Heart right ventricle (tissue), 16 donors: ENCODE results near the gene TDRD10. TPM values are rescaled to one million over a fixed set of nuclear protein-coding genes. Genes with fewer than 3 reads are reported as not detected.
"Not testable (repeated sequence)": the region's sequence is repeated elsewhere in the genome, so short reads cannot be mapped to it uniquely, and the experiment has no call there.

Experiments
- ATAC-seq, 8 donors: fragments of 200-7000 bp; cut with Tn5 transposase; one replicate each; pipeline ENCODE4 v1.9.1; 2020; ENCODE audit warnings: mild to moderate bottlenecking in 8 of 8, moderate library complexity in 8 of 8, moderate number of reproducible peaks in 1 of 8
- DNase-seq, 2 donors: peaks; one replicate each; pipeline ENCODE4 v3.0.0-alpha.2; 2020
- H3K27ac ChIP-seq, 10 donors: fragments of 200-600 bp; sonication (generic) in 2 of 10; one replicate each; pipeline versions ENCODE4 v1.5.0 to v1.8.0; 2020 to 2022; ENCODE audit warnings: mild to moderate bottlenecking in 3 of 10
- H3K27me3 ChIP-seq, 7 donors: fragments of 200-600 bp; one replicate each; pipeline ENCODE4 v1.8.0; 2021 to 2022; ENCODE audit warnings: mild to moderate bottlenecking in 2 of 7
- H3K36me3 ChIP-seq, 9 donors: fragments of 200-600 bp; sonication (generic) in 1 of 9; one replicate each; pipeline versions ENCODE4 v1.5.0 to v1.8.0; 2020 to 2022; ENCODE audit warnings: mild to moderate bottlenecking in 2 of 9
- H3K4me1 ChIP-seq, 9 donors: fragments of 200-600 bp; sonication (generic) in 1 of 9; one replicate each; pipeline versions ENCODE4 v1.5.0 to v1.8.0; 2020 to 2022; ENCODE audit warnings: mild to moderate bottlenecking in 4 of 9
- H3K4me3 ChIP-seq, 10 donors: fragments of 200-600 bp; sonication (generic) in 2 of 10; one replicate each; pipeline versions ENCODE4 v1.5.0 to v1.8.0; 2020 to 2022; ENCODE audit warnings: mild to moderate bottlenecking in 7 of 10, moderate library complexity in 2 of 10
- H3K9me3 ChIP-seq, 11 donors: fragments of 200-600 bp in 10 of 11; sonication (generic) in 2 of 11; one replicate each; pipeline versions ENCODE4 v1.5.0 to v1.8.0; 2013 to 2022; ENCODE audit warnings: mild to moderate bottlenecking in 2 of 11, control low read depth in 1 of 11, moderate library complexity in 1 of 11
- CTCF ChIP-seq, 9 donors: fragments of 200-600 bp; sonication (generic) in 2 of 9; IDR thresholded peaks; one replicate each; pipeline versions ENCODE4 v1.5.0 to v1.8.0; 2021 to 2022; ENCODE audit warnings: antibody characterized with exemption in 9 of 9, mild to moderate bottlenecking in 5 of 9, moderate library complexity in 1 of 9
- WGBS, 2 donors: extraction: QIAGEN DNeasy Blood & Tissue Kit; methylation state at CpG; one replicate each; pipeline ENCODE4 v1.1.7; 2013; ENCODE audit warnings: inconsistent platforms in 1 of 2; 5-methylcytosine and 5-hydroxymethylcytosine counted together
- intact Hi-C, 10 donors: fragments of 100-400 bp; cut with DNase I; formaldehyde crosslinking; loops; one replicate each; pipeline versions ENCODE4 v1.11.1 to v1.14.2; 2022
- polyA plus RNA-seq, 2 donors: library from polyadenylated mRNA; stranded (reverse); fragments of 200-250 nt; gene quantifications; one replicate each; pipeline ENCODE4 v1.2.3, GENCODE V29; 2013
- total RNA-seq, 10 donors: library from RNA; stranded (reverse); fragmentation: NEBNext Ultra II Directional in 3 of 10; extraction: Animal tissue kit (Norgen Biotek cat#: 25700) in 3 of 10; gene quantifications; one replicate each; pipeline versions ENCODE4 v1.2.1 to v1.2.4, GENCODE V29; 2021 to 2023
- donor health status: Arrhythmogenic right ventricular cardiomyopathy.
- donor health status: ischemic (EF 13 %, LVEDD 7.1; RV severe dilation, severe dysfunction).
- donor health status: healthy with polysubstance abuse.
- donor health status: DM: no; HTN: yes; CAD: no.
- donor health status: DM: no; HTN: no; CAD: no.
- donor health status: ischemic (EF 25% LVEDD 6.9; RV normal size, moderate dysfunction).
- donor health status: ischemic (EF 25% LVEDD 5.7; RV mildly dilated, moderate dysfunction).
- donor health status: healthy.
- donor health status: DM: yes; HTN: yes; CAD: no.
- donor health status: Ischemic cardiomyopathy.
- donor health status: ischemic (EF 35%, LVEDD 5.7; RV mildly dilated, moderate dysfunction).
- donor health status: nonischemic (EF 11% LVEDD 7.7; RV severe dilation, severe dysfunction).
- donor health status: DM: yes; HTN: yes; CAD: no.
- donor health status: PGD.
- donor health status: ischemic (EF 29% LVEDD 5.4; RV normal size, mild dysfunction).
- donor health status: nonischemic (EF 23%, LVEDD 6.1; RV moderate dilation, normal function).

Gene TDRD10
- total and polyA plus RNA-seq, 12 donors: 1.1 to 13.3 (median 2.0) TPM

GRCh38 chr1:154483941-154484803 is 17.8 kb upstream of the TDRD10 start:
- Histone ChIP-seq H3K4me1 (peaks cover 6 to 81% (median 62%) of the 10 kb centered on the region in 9 donors), H3K4me3 (no peak overlapping the region), H3K9me3 (no peaks in the 10 kb centered on the region), H3K27ac (peak overlapping the region; percentile 9 to 95 (median 78)), H3K27me3 (no peaks in the 10 kb centered on the region), H3K36me3 (peaks cover 0 to 78% (median 15%) of the 10 kb centered on the region in 9 donors)
- TF ChIP-seq CTCF (IDR thresholded peaks at IDR 0.05): no peak
- intact Hi-C loops: loop anchor here in 7 of 10 donors (2.0 to 10.0 kb wide), 6 partner anchors 17 to 571 kb away; partner anchors contain the start of genes KCNN3 (in 3 of the 7) and ADAM15 (in 1 of the 7)
- DNase-seq: no peak
- WGBS, 2 donors: 66 to 76% methylated on average over 14 of the region's 14 CpGs
- ATAC-seq: peak; percentile 12 to 79 (median 60)

- Histone ChIP-seq H3K36me3 (peaks cover 0 to 81% (median 15%) of the 10 kb centered on the region in 9 donors), H3K27ac (peak overlapping the region in 9 of 10 donors; percentile 7 to 95 (median 79)), H3K27me3 (no peaks in the 10 kb centered on the region), H3K4me3 (no peak overlapping the region), H3K9me3 (no peaks in the 10 kb centered on the region), H3K4me1 (peaks cover 6 to 82% (median 64%) of the 10 kb centered on the region in 9 donors)
- DNase-seq (peak in 1 of 2 donors; percentile 88), ATAC-seq (peak; percentile 85 to 94 (median 92))
- 46 to 64% methylated on average over 5 of the region's 5 CpGs for WGBS, 2 donors
- intact Hi-C loops: loop anchor here in 5 of 10 donors (1.0 to 10.0 kb wide), 5 partner anchors 8 to 570 kb away; partner anchors contain the start of genes KCNN3 (in 3 of the 5) and ADAM15 (in 1 of the 5)
- TF ChIP-seq CTCF (IDR thresholded peaks at IDR 0.05): peak in 2 of 9 donors; percentile 27 to 33
These were observed 16.9 kb upstream of the TDRD10 start for GRCh38 chr1:154485106-154485505.

GRCh38 chr1:154485910-154486496 is 16.0 kb upstream of the TDRD10 start:
- ATAC-seq: no peak
- WGBS, 2 donors: 55 to 59% methylated on average over 7 of the region's 7 CpGs
- Histone ChIP-seq H3K4me1 (peaks cover 9 to 82% (median 67%) of the 10 kb centered on the region in 9 donors), H3K4me3 (no peak overlapping the region), H3K27me3 (peaks cover 0 to under 1% (median 0%) of the 10 kb centered on the region in 7 donors), H3K36me3 (peaks cover 0 to 80% (median 15%) of the 10 kb centered on the region in 9 donors), H3K9me3 (no peaks in the 10 kb centered on the region), H3K27ac (peak overlapping the region; percentile 33 to 95 (median 72))
- intact Hi-C loops: loop anchor here in 5 of 10 donors (1.0 to 10.0 kb wide), 5 partner anchors 7 to 569 kb away; partner anchors contain the start of genes KCNN3 (in 3 of the 5) and ADAM15 (in 1 of the 5)
- no peak for TF ChIP-seq CTCF (IDR thresholded peaks at IDR 0.05)
- no peak for DNase-seq

GRCh38 chr1:154486756-154487155 is 15.3 kb upstream of the TDRD10 start:
- ATAC-seq, H3K9me3 ChIP-seq, H3K27me3 ChIP-seq, DNase-seq, H3K4me3 ChIP-seq: not testable (repeated sequence)
- Histone ChIP-seq H3K36me3 (peaks cover 0 to 79% (median 15%) of the 10 kb centered on the region in 9 donors), H3K4me1 (peaks cover 13 to 82% (median 71%) of the 10 kb centered on the region in 9 donors), H3K27ac (peak overlapping the region; percentile 33 to 95 (median 72))
- intact Hi-C loops: loop anchor here in 4 of 10 donors (10.0 kb wide), 2 partner anchors 388 to 568 kb away; partner anchors contain the start of genes KCNN3 (in 3 of the 4) and ADAM15 (in 1 of the 4)
- WGBS, 2 donors: 60 to 75% methylated on average over 5 of the region's 5 CpGs
